HFF-Myc (cell line): ENCODE measurements around the gene IL20.

Source experiments
- DNase-seq: peaks from one replicate; pipeline ENCODE4 v3.0.0-alpha.2; 2011; ENCODE audit warnings: low read depth; ENCODE audit errors: extremely low read depth
- H3K4me3 ChIP-seq: replicated peaks from 2 replicates; pipeline ENCODE4 v1.5.1; 2011; ENCODE audit warnings: low read depth, mild to moderate bottlenecking, control low read depth, low read length
- TF ChIP-seq, protein P1 (sequence below): IDR thresholded peaks from 2 replicates; pipeline ENCODE4 v1.5.1; 2012; ENCODE audit warnings: mild to moderate bottlenecking, low read depth, low read length, control low read depth; ENCODE audit errors: missing control alignments

The IL20 gene, protein sequence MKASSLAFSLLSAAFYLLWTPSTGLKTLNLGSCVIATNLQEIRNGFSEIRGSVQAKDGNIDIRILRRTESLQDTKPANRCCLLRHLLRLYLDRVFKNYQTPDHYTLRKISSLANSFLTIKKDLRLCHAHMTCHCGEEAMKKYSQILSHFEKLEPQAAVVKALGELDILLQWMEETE

DNA sequence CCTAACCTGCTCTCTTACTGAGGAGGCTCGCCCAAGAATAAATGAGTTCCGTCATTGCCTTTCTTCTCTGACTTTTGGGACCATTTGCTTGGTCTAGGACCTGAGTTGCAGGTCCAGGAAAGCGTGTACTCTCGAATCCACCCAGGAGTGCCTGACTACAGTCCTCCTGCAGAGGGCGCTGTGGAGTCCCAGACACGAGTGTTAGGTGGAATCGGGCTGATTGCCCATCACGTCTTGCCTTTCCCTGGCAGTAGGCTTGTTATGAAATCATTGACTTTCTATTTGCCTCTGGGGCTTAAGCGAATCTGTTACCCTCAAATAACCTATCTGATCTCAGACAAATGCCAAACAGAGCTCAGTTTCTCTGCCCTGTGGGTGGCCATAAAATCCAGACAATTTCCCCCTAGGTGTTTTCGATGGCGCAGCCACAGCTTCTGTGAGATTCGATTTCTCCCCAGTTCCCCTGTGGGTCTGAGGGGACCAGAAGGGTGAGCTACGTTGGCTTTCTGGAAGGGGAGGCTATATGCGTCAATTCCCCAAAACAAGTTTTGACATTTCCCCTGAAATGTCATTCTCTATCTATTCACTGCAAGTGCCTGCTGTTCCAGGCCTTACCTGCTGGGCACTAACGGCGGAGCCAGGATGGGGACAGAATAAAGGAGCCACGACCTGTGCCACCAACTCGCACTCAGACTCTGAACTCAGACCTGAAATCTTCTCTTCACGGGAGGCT is at the start of gene IL20:
IL20 (plus strand) TSS at position 685 of the 733 bp plus-strand sequence. CDS start 230 bp downstream, outside the sequence.
- no peak within 1 kb of the TSS for H3K4me3 ChIP-seq
- TF ChIP-seq, protein P1, sequence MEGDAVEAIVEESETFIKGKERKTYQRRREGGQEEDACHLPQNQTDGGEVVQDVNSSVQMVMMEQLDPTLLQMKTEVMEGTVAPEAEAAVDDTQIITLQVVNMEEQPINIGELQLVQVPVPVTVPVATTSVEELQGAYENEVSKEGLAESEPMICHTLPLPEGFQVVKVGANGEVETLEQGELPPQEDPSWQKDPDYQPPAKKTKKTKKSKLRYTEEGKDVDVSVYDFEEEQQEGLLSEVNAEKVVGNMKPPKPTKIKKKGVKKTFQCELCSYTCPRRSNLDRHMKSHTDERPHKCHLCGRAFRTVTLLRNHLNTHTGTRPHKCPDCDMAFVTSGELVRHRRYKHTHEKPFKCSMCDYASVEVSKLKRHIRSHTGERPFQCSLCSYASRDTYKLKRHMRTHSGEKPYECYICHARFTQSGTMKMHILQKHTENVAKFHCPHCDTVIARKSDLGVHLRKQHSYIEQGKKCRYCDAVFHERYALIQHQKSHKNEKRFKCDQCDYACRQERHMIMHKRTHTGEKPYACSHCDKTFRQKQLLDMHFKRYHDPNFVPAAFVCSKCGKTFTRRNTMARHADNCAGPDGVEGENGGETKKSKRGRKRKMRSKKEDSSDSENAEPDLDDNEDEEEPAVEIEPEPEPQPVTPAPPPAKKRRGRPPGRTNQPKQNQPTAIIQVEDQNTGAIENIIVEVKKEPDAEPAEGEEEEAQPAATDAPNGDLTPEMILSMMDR, result peak; percentile 97
- peak; percentile 70 for DNase-seq

DNA sequence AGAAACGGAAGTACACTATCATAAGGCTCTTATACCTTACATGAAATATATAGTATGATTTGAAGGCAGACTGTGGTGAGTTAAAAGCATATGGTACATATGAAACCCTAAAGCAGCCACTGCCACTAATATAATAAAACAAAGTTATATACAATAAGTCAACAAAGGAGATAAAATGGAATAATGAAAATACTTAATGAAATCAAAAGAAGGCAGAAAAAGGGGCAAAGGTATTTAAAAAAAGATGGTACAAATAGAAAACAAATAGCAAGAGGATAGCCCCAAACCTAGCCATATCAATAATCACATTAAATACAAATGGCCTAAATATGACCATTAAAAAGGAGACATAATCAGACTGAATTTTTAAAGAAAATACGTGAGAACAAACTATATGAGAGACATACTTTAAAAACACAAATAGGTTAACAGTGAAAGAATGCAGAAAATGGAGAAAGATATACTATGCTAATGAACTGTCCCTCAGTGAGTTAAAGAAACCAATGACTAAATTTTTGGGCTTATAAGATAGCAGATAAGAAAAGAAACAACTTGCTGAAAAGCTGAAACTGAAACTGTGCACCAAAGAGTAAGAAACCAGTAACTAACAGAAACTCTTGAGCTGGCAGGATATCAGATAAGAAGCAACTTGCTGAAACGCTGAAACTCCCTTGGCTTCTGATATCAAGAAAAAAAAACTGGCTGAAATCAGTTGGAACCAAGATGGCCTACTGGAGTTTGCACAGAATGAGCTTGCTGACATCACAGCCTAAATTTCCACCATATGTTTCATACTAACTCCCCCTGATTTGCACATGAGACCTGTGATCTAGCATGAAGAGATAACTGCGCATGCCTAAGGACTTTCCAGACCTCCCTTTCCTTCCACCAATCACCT is 48.8 kb upstream of the IL20 start:
- no peak for DNase-seq
- TF ChIP-seq, protein P1, result no peak
- H3K4me3 ChIP-seq, result no peak overlapping the region

DNA sequence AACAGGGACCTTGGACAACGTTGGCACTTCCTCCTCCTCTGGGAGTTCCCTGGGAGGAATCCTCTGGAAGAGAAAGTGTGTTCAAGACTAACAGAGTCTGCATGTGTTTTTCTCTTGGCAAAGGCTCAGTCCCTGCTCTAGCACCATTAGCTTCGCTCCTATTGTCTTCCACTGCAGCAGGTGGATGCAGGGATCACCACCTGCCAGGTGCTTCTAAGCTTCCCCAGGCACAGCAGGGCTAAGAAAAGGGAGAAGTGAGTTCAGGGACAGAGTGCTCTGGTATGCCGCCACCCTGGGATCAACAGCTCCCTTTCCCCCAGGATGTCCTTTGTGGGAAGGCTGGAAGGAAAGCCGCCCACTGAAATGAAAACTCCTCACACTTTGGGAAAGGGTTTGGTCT is 43.9 kb upstream of the IL20 start:
- no peak for DNase-seq
- TF ChIP-seq, protein P1, result no peak

DNA sequence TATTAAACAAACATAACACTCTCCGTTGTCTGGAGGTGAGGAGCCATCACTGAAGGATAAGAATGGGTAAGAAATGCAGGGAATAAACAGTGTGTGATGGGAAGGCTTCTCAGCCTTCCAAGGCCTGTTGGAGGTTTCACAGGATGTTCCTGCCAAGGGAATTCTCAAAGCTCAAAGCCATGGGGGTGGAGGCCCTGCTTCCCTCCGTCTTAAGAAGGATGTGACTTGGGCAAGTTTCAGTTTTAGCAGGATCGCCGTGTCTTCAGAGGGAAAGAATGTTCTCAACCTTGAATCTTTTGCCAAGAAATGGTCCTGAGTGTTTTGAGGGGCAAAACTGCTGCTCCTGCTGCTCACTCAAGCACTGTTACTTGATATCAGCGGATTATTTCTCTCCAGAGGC is 41.7 kb upstream of the IL20 start:
- no peak for DNase-seq
- TF ChIP-seq, protein P1, result no peak
- no peak overlapping the region for H3K4me3 ChIP-seq

More for the DNA sequence above, 43.9 kb upstream of the IL20 start:
- no peak overlapping the region for H3K4me3 ChIP-seq

DNA sequence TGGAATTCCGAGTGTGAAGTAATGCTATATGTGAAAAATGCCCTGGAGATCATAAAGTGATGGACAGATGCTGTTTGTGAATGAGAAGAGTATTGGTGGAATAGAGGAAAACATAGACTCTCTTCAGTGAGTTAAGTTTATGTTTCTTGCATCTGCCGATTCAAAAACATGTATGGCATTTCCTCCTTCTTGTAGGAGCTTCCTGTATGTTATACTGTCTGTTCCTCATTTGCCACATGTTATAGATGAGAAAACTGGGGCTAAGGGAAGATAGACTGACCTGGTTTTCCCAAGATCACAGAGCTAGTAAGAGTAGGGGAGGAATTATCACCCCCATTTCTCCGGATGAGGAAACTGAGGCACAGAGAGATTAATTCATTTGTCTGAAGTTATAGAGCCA is 41.1 kb upstream of the IL20 start:
- no peak for DNase-seq
- TF ChIP-seq, protein P1, result no peak
- no peak overlapping the region for H3K4me3 ChIP-seq

DNA sequence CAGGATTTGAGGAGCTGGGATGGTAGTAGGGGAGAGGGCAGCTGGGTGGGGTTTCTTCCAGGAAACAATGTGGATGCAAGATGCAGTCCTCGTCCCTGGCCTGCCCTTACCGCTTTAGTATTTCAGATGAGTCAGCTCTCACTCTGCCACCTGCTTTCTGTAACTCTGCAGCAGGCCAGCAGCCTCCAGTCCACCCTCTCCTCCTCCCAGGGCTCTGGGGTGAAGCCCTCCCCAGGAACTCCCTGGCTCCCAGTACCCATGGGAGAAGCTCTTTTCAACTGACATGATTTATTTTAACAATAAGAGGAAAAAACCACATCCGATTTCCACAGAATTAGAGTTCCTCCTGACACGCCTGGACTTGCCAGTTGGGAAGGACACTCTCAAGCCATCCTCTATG is 39.0 kb upstream of the IL20 start:
- TF ChIP-seq, protein P1, result no peak
- no peak overlapping the region for H3K4me3 ChIP-seq
- DNase-seq, result peak; percentile 87
